GM12878 (cell line): Measurements from ENCODE around the gene ITGA1. TPM values are rescaled to one million over a fixed set of nuclear protein-coding genes. Genes with fewer than 3 reads are reported as not detected.

ENCODE experiments used
- ATAC-seq: fragments of 200-7000 bp; cut with Tn5 transposase; 3 replicates; pipeline ENCODE4 v1.9.1; 2020; ENCODE audit warnings: mild to moderate bottlenecking, moderate library complexity
- BruUV-seq: library from RNA; stranded (reverse); fragments of 400-500 nt; replicated peaks from 2 replicates; lab custom pipeline; 2021; lab: Mats Ljungman, UMichigan
- CTCF ChIA-PET: fragments of 300-600 bp; sonication (Branson Sonifier 250); formaldehyde crosslinking; extraction: SDS; loops from one replicate; lab custom pipeline; 2021; ENCODE audit warnings: inconsistent platforms; lab: Yijun Ruan, JAX
- POLR2A ChIA-PET: fragments of 350-600 bp; formaldehyde crosslinking; extraction: SDS; loops from one replicate; lab custom pipeline; 2021; ENCODE audit warnings: inconsistent platforms; lab: Charles Lee
- RAD21 ChIA-PET: fragments of 300-600 bp; sonication (Branson Sonifier 250); formaldehyde crosslinking; loops from one replicate; lab custom pipeline; 2023; ENCODE audit warnings: antibody characterized with exemption; ENCODE audit not compliant: unreplicated experiment; lab: Charles Lee
- SMC1A ChIA-PET: fragments of 300-600 bp; sonication (Branson Sonifier 250); formaldehyde crosslinking; loops from one replicate; lab custom pipeline; 2023; ENCODE audit not compliant: unreplicated experiment, uncharacterized antibody; lab: Charles Lee
- DNase-seq: peaks from one replicate; pipeline ENCODE4 v3.0.0-alpha.2; 2011; ENCODE audit warnings: low read depth, low spot score
- FAIRE-seq: peaks from 3 replicates; lab custom pipeline; 2011; peaks lifted over from hg19 to GRCh38; lab: Jason Lieb, UNC
- H2AFZ ChIP-seq: 2 replicates; pipeline ENCODE4 v1.6.0; 2011; ENCODE audit warnings: low read depth, low read length, control low read depth; ENCODE audit not compliant: control insufficient read depth
- H3K27ac ChIP-seq: 2 replicates; pipeline ENCODE4 v1.5.1; 2011; ENCODE audit warnings: control low read depth; ENCODE audit not compliant: control insufficient read depth, insufficient read depth
- H3K27me3 ChIP-seq, 2 experiments: replicated peaks in 1 of 2; 2 replicates each; pipeline versions ENCODE4 v1.6.0 to v1.6.1; 2011; ENCODE audit warnings: low read length in 1 of 2; ENCODE audit not compliant: control insufficient read depth in 2 of 2, insufficient read depth in 2 of 2
- H3K36me3 ChIP-seq, 2 experiments: 2 replicates each; pipeline ENCODE4 v1.5.1; 2011; ENCODE audit warnings: low read length in 1 of 2; ENCODE audit not compliant: control insufficient read depth in 2 of 2, insufficient read depth in 2 of 2
- H3K4me1 ChIP-seq: 2 replicates; pipeline ENCODE4 v1.6.1; 2011; ENCODE audit warnings: mild to moderate bottlenecking, low read length, moderate library complexity, mixed read lengths; ENCODE audit not compliant: control insufficient read depth, insufficient read depth
- H3K4me2 ChIP-seq: 2 replicates; pipeline ENCODE4 v1.6.0; 2011; ENCODE audit warnings: control low read depth; ENCODE audit not compliant: control insufficient read depth, insufficient read depth
- H3K4me3 ChIP-seq: fragments of 200-600 bp; sonication (generic); 2 replicates; pipeline ENCODE4 v1.5.1; 2016
- H3K79me2 ChIP-seq: 2 replicates; pipeline ENCODE4 v1.6.0; 2011; ENCODE audit warnings: low read length; ENCODE audit not compliant: control insufficient read depth, insufficient read depth
- H3K9ac ChIP-seq: 2 replicates; pipeline ENCODE4 v1.8.0; 2011; ENCODE audit warnings: low read length, control low read depth, mixed read lengths; ENCODE audit not compliant: control insufficient read depth, insufficient read depth
- H3K9me3 ChIP-seq: replicated peaks from 3 replicates; pipeline ENCODE4 v1.5.1; 2011; ENCODE audit warnings: mild to moderate bottlenecking, low read length; ENCODE audit not compliant: control insufficient read depth, insufficient read depth
- H4K20me1 ChIP-seq: 2 replicates; pipeline ENCODE4 v1.6.0; 2011; ENCODE audit not compliant: control insufficient read depth, insufficient read depth
- BACH1 ChIP-seq: fragments of 450-650 bp; IDR thresholded peaks from 2 replicates; pipeline ENCODE4 v1.6.1; 2017; ENCODE audit warnings: mild to moderate bottlenecking, borderline replicate concordance
- BRCA1 ChIP-seq: IDR thresholded peaks from 2 replicates; pipeline ENCODE4 v1.6.1; 2011; ENCODE audit warnings: low read depth, low read length, improper control_type of control experiment
- CHD1 ChIP-seq: IDR thresholded peaks from 2 replicates; pipeline ENCODE4 v1.6.1; 2012; ENCODE audit warnings: low read depth, low read length, improper control_type of control experiment
- FOXK2 ChIP-seq: fragments of 450-650 bp; IDR thresholded peaks from 2 replicates; pipeline ENCODE4 v1.6.1; 2017; ENCODE audit warnings: mild to moderate bottlenecking, moderate library complexity
- HDAC2 ChIP-seq: fragments of 200-600 bp; sonication (generic); IDR thresholded peaks from 2 replicates; pipeline ENCODE4 v1.6.1; 2017
- JUND ChIP-seq: IDR thresholded peaks from 2 replicates; pipeline ENCODE4 v1.6.1; 2012; ENCODE audit warnings: low read depth, mild to moderate bottlenecking, low read length, improper control_type of control experiment, moderate library complexity
- MTA3 ChIP-seq: IDR thresholded peaks from 2 replicates; pipeline ENCODE4 v1.6.1; 2012; ENCODE audit warnings: low read length, inconsistent platforms, borderline replicate concordance
- NR2F1 ChIP-seq: fragments of 450-650 bp; conservative IDR thresholded peaks from 2 replicates; pipeline ENCODE4 v1.6.1; 2017; ENCODE audit warnings: mild to moderate bottlenecking
- SMAD1 ChIP-seq: fragments of 450-650 bp; IDR thresholded peaks from 2 replicates; pipeline ENCODE4 v1.6.1; 2018; ENCODE audit warnings: mild to moderate bottlenecking, low read depth; ENCODE audit not compliant: partially characterized antibody
- SMC3 ChIP-seq: IDR thresholded peaks from 2 replicates; pipeline ENCODE4 v1.6.1; 2011; ENCODE audit warnings: low read length, improper control_type of control experiment, borderline replicate concordance
- ZBTB33 ChIP-seq: fragments of 450-650 bp; IDR thresholded peaks from 2 replicates; pipeline ENCODE4 v1.6.1; 2017; ENCODE audit warnings: mild to moderate bottlenecking
- ZBTB4 ChIP-seq: fragments of 450-650 bp; formaldehyde crosslinking; IDR thresholded peaks from 2 replicates; pipeline ENCODE4 v1.4.0; 2022; ENCODE audit warnings: mild to moderate bottlenecking, moderate library complexity
- in situ Hi-C: fragments of 300-500 bp; cut with MboI; formaldehyde crosslinking; loops from 9 replicates; pipeline ENCODE4 v1.14.3; 2018; ENCODE audit warnings: mixed read lengths
- intact Hi-C: fragments of 100-400 bp; cut with micrococcal nuclease; formaldehyde crosslinking; loops from one replicate; pipeline ENCODE4 v1.14.2; 2022; ENCODE audit not compliant: unreplicated experiment
- polyA plus RNA-seq, 11 experiments: library from polyadenylated mRNA; depleted of rRNA in 4 of 11; unstranded in 6 of 11; stranded (reverse) in 5 of 11; fragments of >200 nt; fragmentation: Nextera tagmentation in 4 of 11; fragmentation: Illumina TruSeq in 1 of 11; extraction: Ambion mirVana in 4 of 11; extraction: Trizol in 1 of 11; gene quantifications; 1 replicate in 1 of 11; 2 replicates in 10 of 11; pipeline versions ENCODE4 v1.2.1 to v1.2.3, GENCODE V29; 2011 to 2016; ENCODE audit warnings: inconsistent platforms in 2 of 11, missing spikeins in 2 of 11, low read depth in 1 of 11
- total RNA-seq, 4 experiments: library from RNA; depleted of rRNA in 3 of 4; stranded (reverse); fragments of >200 nt in 3 of 4; fragmentation: Illumina TruSeq in 1 of 4; extraction: Trizol in 1 of 4; gene quantifications; 2 replicates each; pipeline versions ENCODE4 v1.2.1 to v1.2.3, GENCODE V29; 2013 to 2021
- TF ChIP-seq, protein P1 (sequence below): IDR thresholded peaks from 2 replicates; pipeline ENCODE4 v1.6.1; 2012; ENCODE audit warnings: improper control_type of control experiment, low read depth, low read length; ENCODE audit not compliant: insufficient replicate concordance

The ITGA1 gene
- total and polyA plus RNA-seq, 10 of the 15 experiments (the other 5 are each of a cell fraction or from before 2014, with no cell fraction given), result 0.02 to 0.56 (median 0.19) TPM

- TF ChIP-seq MTA3 (no peak), BRCA1 (no peak), ZBTB33 (no peak)
Observed at GRCh38 chr5:52794519-52794918, 6.8 kb downstream of the ITGA1 start (continued).

- H3K79me2 ChIP-seq, result peaks cover 9% of the 10 kb centered on the region
- H3K4me2 ChIP-seq, result no peak overlapping the region
- H2AFZ ChIP-seq, result no peak overlapping the region
- ATAC-seq, result no peak
- intact Hi-C loops, result no loop called here
- no TSS peak for BruUV-seq
- in situ Hi-C loops, result loop anchor here (10.0 kb wide), 1 partner anchor 299 kb away; no protein-coding TSS in a partner anchor
- no peaks in the 10 kb centered on the region for H3K36me3 ChIP-seq
- no peak for DNase-seq
- H3K9ac ChIP-seq, result no peak overlapping the region
- ChIA-PET CTCF (interaction anchor here (1.0 kb wide), 2 partner anchors 9 to 120 kb away, joined by 3 to 4 read pairs; no protein-coding TSS in a partner anchor), POLR2A (no interaction called here), SMC1A (interaction anchor here (1.0 to 1.2 kb wide), 2 partner anchors 12 to 18 kb away, joined by 3 to 4 read pairs; no protein-coding TSS in a partner anchor)
- H3K27me3 ChIP-seq, result 0 out of 4 replicates have a peak, but pooled peaks cover 0 to 1% of the 10 kb centered on the region in 2 experiments
- H3K9me3 ChIP-seq, result no peaks in the 10 kb centered on the region
- H3K27ac ChIP-seq, result no peak overlapping the region
- no peak for TF ChIP-seq BACH1
- no peak for TF ChIP-seq JUND
- no peak for TF ChIP-seq ZBTB4 (CRISPR knock-in tag)
- no peak for TF ChIP-seq HDAC2
- no peak for TF ChIP-seq FOXK2
- no peak for TF ChIP-seq CHD1
- TF ChIP-seq, protein P1, sequence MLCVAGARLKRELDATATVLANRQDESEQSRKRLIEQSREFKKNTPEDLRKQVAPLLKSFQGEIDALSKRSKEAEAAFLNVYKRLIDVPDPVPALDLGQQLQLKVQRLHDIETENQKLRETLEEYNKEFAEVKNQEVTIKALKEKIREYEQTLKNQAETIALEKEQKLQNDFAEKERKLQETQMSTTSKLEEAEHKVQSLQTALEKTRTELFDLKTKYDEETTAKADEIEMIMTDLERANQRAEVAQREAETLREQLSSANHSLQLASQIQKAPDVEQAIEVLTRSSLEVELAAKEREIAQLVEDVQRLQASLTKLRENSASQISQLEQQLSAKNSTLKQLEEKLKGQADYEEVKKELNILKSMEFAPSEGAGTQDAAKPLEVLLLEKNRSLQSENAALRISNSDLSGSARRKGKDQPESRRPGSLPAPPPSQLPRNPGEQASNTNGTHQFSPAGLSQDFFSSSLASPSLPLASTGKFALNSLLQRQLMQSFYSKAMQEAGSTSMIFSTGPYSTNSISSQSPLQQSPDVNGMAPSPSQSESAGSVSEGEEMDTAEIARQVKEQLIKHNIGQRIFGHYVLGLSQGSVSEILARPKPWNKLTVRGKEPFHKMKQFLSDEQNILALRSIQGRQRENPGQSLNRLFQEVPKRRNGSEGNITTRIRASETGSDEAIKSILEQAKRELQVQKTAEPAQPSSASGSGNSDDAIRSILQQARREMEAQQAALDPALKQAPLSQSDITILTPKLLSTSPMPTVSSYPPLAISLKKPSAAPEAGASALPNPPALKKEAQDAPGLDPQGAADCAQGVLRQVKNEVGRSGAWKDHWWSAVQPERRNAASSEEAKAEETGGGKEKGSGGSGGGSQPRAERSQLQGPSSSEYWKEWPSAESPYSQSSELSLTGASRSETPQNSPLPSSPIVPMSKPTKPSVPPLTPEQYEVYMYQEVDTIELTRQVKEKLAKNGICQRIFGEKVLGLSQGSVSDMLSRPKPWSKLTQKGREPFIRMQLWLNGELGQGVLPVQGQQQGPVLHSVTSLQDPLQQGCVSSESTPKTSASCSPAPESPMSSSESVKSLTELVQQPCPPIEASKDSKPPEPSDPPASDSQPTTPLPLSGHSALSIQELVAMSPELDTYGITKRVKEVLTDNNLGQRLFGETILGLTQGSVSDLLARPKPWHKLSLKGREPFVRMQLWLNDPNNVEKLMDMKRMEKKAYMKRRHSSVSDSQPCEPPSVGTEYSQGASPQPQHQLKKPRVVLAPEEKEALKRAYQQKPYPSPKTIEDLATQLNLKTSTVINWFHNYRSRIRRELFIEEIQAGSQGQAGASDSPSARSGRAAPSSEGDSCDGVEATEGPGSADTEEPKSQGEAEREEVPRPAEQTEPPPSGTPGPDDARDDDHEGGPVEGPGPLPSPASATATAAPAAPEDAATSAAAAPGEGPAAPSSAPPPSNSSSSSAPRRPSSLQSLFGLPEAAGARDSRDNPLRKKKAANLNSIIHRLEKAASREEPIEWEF, result no peak
- TF ChIP-seq NR2F1, result no peak
- no peak for TF ChIP-seq SMC3
- no peak for TF ChIP-seq SMAD1
- TF ChIP-seq, all 136 proteins: peak for 0
- FAIRE-seq, result no peak
- RAD21 ChIA-PET, result no interaction called here
- Histone ChIP-seq H3K4me3 (no peak overlapping the region), H4K20me1 (no peaks in the 10 kb centered on the region), H3K4me1 (no peaks in the 10 kb centered on the region; the same call in 1 of the 2 replicates)
Observed at GRCh38 chr5:52796031-52796430, 8.3 kb downstream of the ITGA1 start.
